GM19463 (cell line): Measurements from ENCODE around the gene CELF2.
"Not testable (repeated sequence)": the region's sequence is repeated elsewhere in the genome, so short reads cannot be mapped to it uniquely, and the experiment has no call there.

Source experiments
- ATAC-seq: cut with Tn5 transposase; IDR thresholded peaks from one replicate; pipeline ENCODE4 v1.9.1; 2021; ENCODE audit warnings: mild to moderate bottlenecking, moderate library complexity; ENCODE audit not compliant: unreplicated experiment

CELF2 gene

GRCh38 chr10:11017570-11018431 is at the start of gene CELF2:
TSS of gene CELF2 (plus strand) at chr10:11017872. CDS start at chr10:11018090, 218 bp downstream.
- peak; percentile 75 for ATAC-seq

- ATAC-seq: no peak
These were observed 49.4 kb upstream of the CELF2 start for GRCh38 chr10:10968257-10968588.

- ATAC-seq: no peak
These were observed 44.4 kb upstream of the CELF2 start for GRCh38 chr10:10973310-10973709.

GRCh38 chr10:10975647-10976046 is 42.0 kb upstream of the CELF2 start:
- ATAC-seq: no peak

GRCh38 chr10:10976652-10977051 is 41.0 kb upstream of the CELF2 start:
- ATAC-seq: no peak

- no peak for ATAC-seq
These were observed 40.3 kb upstream of the CELF2 start for GRCh38 chr10:10977226-10977956.

GRCh38 chr10:10977978-10978377 is 39.7 kb upstream of the CELF2 start:
- no peak for ATAC-seq

- no peak for ATAC-seq
These were observed 32.3 kb upstream of the CELF2 start for GRCh38 chr10:10985361-10985760.

- no peak for ATAC-seq
These were observed 31.1 kb upstream of the CELF2 start for GRCh38 chr10:10986606-10987005.

GRCh38 chr10:10987111-10987510 is 30.6 kb upstream of the CELF2 start:
- no peak for ATAC-seq

GRCh38 chr10:10989669-10990068 is 28.0 kb upstream of the CELF2 start:
- no peak for ATAC-seq

GRCh38 chr10:10991144-10991543 is 26.5 kb upstream of the CELF2 start:
- no peak for ATAC-seq

- ATAC-seq: no peak
These were observed 25.6 kb upstream of the CELF2 start for GRCh38 chr10:10992072-10992471.

GRCh38 chr10:10992961-10993714 is 24.5 kb upstream of the CELF2 start:
- ATAC-seq: no peak

- no peak for ATAC-seq
These were observed 23.9 kb upstream of the CELF2 start for GRCh38 chr10:10993785-10994184.

GRCh38 chr10:10994360-10994759 is 23.3 kb upstream of the CELF2 start:
- ATAC-seq: no peak

GRCh38 chr10:10995120-10995519 is 22.6 kb upstream of the CELF2 start:
- ATAC-seq: no peak

GRCh38 chr10:10996966-10997620 is 20.6 kb upstream of the CELF2 start:
- no peak for ATAC-seq

GRCh38 chr10:10999501-10999900 is 18.2 kb upstream of the CELF2 start:
- not testable (repeated sequence) for ATAC-seq

GRCh38 chr10:11002485-11002884 is 15.2 kb upstream of the CELF2 start:
- no peak for ATAC-seq

- no peak for ATAC-seq
These were observed 14.8 kb upstream of the CELF2 start for GRCh38 chr10:11002916-11003315.
